ENCODE data around the gene EIF2S1. TPM values are rescaled to one million over a fixed set of nuclear protein-coding genes. Genes with fewer than 3 reads are reported as not detected.
"Not testable (repeated sequence)": the region's sequence is repeated elsewhere in the genome, so short reads cannot be mapped to it uniquely, and the experiment has no call there.

EIF2S1 gene
- total RNA-seq, 1 experiment from 2014 or later: 407 TPM

- in situ Hi-C loops (cut with HindIII; ENCODE audit: low sequenced_read_pairs); DNase-seq (ENCODE audit: low spot score): not testable (repeated sequence)
Measured at GRCh38 chr14:67408122-67408801, 48.1 kb downstream of the EIF2S1 start.

- in situ Hi-C loops (cut with HindIII; ENCODE audit: low sequenced_read_pairs): no loop called here
- no peak for DNase-seq (ENCODE audit: low spot score)
Measured at GRCh38 chr14:67409461-67409860, 49.3 kb downstream of the EIF2S1 start.

- DNase-seq (ENCODE audit: low spot score): no peak
- in situ Hi-C loops (cut with HindIII; ENCODE audit: low sequenced_read_pairs): no loop called here
Measured at GRCh38 chr14:67410313-67410712, 50.2 kb downstream of the EIF2S1 start.

GRCh38 chr14:67411370-67411769 lies 51.2 kb downstream of the EIF2S1 start:
- in situ Hi-C loops (cut with HindIII; ENCODE audit: low sequenced_read_pairs): no loop called here
- no peak for DNase-seq (ENCODE audit: low spot score)

GRCh38 chr14:67411820-67412421 lies 51.8 kb downstream of the EIF2S1 start, which contains the start of gene PLEK2:
TSS of gene PLEK2 (minus strand) at chr14:67412165. CDS start at chr14:67412059, 106 bp downstream.
- in situ Hi-C loops (cut with HindIII; ENCODE audit: low sequenced_read_pairs): no loop called here
- DNase-seq (ENCODE audit: low spot score): no peak

- DNase-seq (ENCODE audit: low spot score): no peak
Measured at GRCh38 chr14:67413806-67414769, 54.0 kb downstream of the EIF2S1 start.

GRCh38 chr14:67415610-67416009 lies 55.5 kb downstream of the EIF2S1 start:
- in situ Hi-C loops (cut with HindIII; ENCODE audit: low sequenced_read_pairs); DNase-seq (ENCODE audit: low spot score): not testable (repeated sequence)

More at GRCh38 chr14:67413806-67414769, 54.0 kb downstream of the EIF2S1 start:
- in situ Hi-C loops (cut with HindIII; ENCODE audit: low sequenced_read_pairs): no loop called here

GRCh38 chr14:67416085-67416484 lies 56.0 kb downstream of the EIF2S1 start:
- no peak for DNase-seq (ENCODE audit: low spot score)
- in situ Hi-C loops (cut with HindIII; ENCODE audit: low sequenced_read_pairs): no loop called here

GRCh38 chr14:67416810-67417209 lies 56.7 kb downstream of the EIF2S1 start:
- DNase-seq (ENCODE audit: low spot score): no peak
- in situ Hi-C loops (cut with HindIII; ENCODE audit: low sequenced_read_pairs): no loop called here

- no peak for DNase-seq (ENCODE audit: low spot score)
- in situ Hi-C loops (cut with HindIII; ENCODE audit: low sequenced_read_pairs): no loop called here
Measured at GRCh38 chr14:67417633-67418032, 57.5 kb downstream of the EIF2S1 start.

- in situ Hi-C loops (cut with HindIII; ENCODE audit: low sequenced_read_pairs): no loop called here
- no peak for DNase-seq (ENCODE audit: low spot score)
Measured at GRCh38 chr14:67418401-67419191, 58.5 kb downstream of the EIF2S1 start.

GRCh38 chr14:67420102-67420739 lies 60.1 kb downstream of the EIF2S1 start:
- no peak for DNase-seq (ENCODE audit: low spot score)
- in situ Hi-C loops (cut with HindIII; ENCODE audit: low sequenced_read_pairs): no loop called here

GRCh38 chr14:67421356-67422224 lies 61.5 kb downstream of the EIF2S1 start:
- no peak for DNase-seq (ENCODE audit: low spot score)
- in situ Hi-C loops (cut with HindIII; ENCODE audit: low sequenced_read_pairs): no loop called here

- in situ Hi-C loops (cut with HindIII; ENCODE audit: low sequenced_read_pairs): no loop called here
- no peak for DNase-seq (ENCODE audit: low spot score)
Measured at GRCh38 chr14:67423424-67423823, 63.3 kb downstream of the EIF2S1 start.

GRCh38 chr14:67424539-67424938 lies 64.4 kb downstream of the EIF2S1 start:
- DNase-seq (ENCODE audit: low spot score): no peak
- in situ Hi-C loops (cut with HindIII; ENCODE audit: low sequenced_read_pairs): no loop called here

GRCh38 chr14:67425608-67426007 lies 65.5 kb downstream of the EIF2S1 start:
- in situ Hi-C loops (cut with HindIII; ENCODE audit: low sequenced_read_pairs): no loop called here
- DNase-seq (ENCODE audit: low spot score): no peak

- DNase-seq (ENCODE audit: low spot score): peak; percentile 15
- in situ Hi-C loops (cut with HindIII; ENCODE audit: low sequenced_read_pairs): no loop called here
Measured at GRCh38 chr14:67426161-67426560, 66.0 kb downstream of the EIF2S1 start.

Measured in G401 (cell line).